ENCODE data around the gene ISL1.

ISL1 gene

DNA sequence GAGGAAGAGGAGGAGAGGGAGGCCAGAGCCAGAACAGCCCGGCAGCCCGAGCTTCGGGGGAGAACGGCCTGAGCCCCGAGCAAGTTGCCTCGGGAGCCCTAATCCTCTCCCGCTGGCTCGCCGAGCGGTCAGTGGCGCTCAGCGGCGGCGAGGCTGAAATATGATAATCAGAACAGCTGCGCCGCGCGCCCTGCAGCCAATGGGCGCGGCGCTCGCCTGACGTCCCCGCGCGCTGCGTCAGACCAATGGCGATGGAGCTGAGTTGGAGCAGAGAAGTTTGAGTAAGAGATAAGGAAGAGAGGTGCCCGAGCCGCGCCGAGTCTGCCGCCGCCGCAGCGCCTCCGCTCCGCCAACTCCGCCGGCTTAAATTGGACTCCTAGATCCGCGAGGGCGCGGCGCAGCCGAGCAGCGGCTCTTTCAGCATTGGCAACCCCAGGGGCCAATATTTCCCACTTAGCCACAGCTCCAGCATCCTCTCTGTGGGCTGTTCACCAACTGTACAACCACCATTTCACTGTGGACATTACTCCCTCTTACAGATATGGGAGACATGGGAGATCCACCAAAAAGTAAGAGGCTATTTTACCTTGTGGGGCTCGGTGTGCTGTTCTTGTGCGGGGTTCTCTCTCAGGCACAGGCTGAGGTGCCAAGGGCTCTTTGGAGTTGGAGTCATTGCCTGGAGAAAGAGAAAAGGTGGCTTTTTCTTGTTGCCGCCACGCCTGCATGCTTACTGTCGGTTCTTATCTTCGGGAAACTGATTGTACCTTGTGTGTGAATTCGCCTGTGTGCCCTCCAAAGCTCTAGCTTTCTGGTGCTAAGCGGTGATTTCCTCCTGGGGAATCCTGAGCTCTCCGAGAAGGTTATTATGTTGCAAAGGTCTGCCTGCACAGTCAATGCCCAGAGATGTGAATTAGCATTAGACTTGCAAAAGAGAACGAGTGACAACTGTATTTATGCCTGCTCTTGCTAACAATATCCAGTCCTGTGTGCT lies at the start of gene ISL1:
ISL1 (plus strand) TSS at position 318 of the 991 bp plus-strand sequence; CDS start at position 542, 224 bp downstream.
- DNase-seq (ENCODE audit: low spot score) = no peak

DNA sequence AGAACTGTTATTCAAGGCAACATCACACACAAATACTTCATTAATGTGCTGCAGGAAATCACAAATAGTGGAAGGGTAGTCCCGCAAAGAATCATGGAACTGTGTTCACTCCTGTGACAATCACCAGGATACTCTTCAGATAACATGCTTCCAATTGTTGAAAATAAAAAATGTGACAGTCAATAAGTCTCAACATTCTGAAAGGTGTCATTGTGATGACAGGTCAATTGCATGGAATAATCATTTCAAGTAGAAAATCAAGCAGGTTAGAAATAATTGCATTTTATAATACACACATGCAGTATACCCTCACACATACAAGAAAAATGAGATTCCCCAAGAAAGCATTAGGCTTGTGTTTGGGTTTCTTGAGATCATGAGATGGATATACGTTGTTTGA lies 46.4 kb upstream of the ISL1 start:
- no peak for DNase-seq (ENCODE audit: low spot score)

DNA sequence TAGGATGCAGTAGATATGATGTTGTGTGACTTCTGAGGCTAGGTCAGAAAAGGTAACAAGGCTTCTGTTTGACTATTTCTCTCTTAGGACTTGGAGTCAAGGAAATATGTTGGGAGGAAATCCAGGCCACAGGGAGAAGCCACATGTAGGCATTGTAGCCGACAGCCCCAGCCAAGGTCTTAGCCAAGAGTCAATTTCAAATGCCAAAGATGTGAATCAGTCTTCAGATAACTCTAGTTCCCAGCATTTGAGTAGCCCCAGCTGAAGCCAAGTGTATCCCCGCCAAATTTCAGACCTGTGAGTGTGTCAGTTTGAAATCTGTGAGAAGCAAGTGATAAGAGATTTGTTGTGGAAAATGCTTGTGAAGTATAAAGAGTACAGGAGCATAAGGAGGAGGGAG lies 38.1 kb upstream of the ISL1 start:
- DNase-seq (ENCODE audit: low spot score) = no peak

DNA sequence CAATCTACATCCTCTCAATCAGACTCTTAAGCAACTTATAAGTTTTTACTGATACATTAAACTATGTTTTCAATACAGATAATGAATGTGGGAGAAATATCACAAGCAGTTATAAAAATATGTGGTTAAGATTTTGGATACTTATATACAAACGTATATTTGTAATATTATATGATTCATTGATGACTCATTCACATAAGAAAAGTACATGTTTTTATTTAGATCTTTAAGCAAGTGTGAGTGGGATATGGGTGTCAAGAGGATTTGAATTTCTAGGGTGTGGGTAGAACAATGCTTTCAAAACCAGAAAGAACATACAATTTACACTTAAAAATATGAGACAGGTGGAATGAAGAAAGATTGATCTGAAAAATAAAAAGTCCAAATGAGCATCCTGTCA lies 36.1 kb upstream of the ISL1 start:
- no peak for DNase-seq (ENCODE audit: low spot score)

DNA sequence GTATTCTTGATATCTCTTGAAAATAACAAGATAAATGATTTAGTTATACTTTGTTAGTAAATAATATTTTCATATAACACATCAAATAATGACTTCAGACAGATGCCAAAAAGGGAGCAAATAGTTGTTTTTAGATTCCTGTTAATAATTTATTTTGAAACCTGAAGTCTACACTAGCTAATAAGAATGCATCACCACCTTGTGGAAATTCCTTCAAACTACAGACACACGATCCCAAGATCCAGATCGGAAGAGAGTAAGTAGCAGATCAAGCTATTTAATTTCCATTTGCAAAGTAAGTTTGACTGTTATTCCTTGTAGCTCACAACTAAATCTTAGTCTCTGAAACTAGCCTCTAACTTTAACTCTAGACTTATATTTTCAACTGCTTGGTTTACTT lies 35.5 kb upstream of the ISL1 start:
- no peak for DNase-seq (ENCODE audit: low spot score)

DNA sequence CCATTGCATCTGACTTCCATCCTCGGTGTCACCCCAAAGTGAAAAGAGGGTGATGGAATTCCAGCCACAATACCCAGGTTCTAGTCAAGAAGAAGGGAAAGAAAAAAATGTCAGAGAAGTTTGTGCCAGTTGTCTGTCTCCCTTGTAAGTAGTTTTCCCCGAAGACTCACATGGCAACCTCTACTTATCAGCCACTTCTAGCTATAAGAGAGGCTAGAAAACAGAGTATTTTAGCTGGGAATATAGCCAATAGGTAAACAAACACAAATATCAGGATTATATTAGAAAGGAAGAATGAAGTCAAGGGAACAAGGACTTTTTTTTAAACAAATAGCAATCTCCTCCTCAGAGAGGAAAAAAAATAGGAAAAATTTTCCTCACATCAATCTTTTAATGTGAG lies 12.2 kb upstream of the ISL1 start:
- DNase-seq (ENCODE audit: low spot score) = no peak

DNA sequence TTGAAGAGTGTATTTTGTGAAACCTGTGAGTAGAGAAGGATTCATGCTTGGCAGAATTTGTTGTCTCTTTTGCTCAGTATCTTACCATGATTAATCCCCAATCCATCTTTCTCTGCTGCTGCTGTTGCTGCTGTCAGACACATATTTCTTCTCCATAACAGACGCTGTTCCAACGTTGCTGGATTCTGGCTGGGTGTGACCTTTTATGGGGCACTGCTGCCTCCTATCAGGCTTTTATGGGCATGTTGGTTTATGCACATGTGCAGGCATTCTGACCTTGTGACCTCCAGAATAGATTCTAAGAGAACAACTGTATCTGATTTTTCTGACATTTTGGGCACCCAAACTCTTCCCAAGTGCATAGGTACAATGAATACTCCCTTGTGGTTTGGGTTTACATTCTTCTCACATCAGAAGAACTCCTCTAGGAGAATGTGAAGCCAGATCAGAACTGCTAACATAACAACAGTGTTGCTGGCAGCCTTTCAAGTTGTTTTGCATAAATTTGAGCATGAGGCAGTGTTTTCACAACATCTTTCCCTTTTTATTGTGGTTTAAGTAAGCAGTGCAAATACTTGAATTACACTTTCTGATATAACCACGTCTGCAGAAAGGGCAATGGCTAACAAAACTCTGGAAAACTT lies 9.2 kb upstream of the ISL1 start:
- DNase-seq (ENCODE audit: low spot score) = no peak

DNA sequence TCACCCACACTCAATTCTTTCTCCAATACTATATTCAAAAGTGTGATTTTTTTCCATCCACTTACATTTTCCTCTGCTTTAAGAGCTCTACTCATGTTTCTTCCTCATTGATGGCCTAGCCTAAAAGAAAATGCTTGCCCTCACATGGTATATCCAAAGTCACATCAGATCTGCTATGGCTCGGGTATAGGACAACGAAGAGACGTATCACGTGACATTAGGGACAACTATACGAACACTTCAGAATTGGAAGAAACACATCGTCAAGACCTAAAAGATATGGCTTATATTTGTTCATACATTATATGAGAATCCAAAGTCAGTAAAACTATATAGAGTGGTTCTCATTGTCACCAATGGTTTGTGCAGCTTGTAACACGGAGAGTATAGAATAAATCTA lies 8.2 kb upstream of the ISL1 start:
- no peak for DNase-seq (ENCODE audit: low spot score)

DNA sequence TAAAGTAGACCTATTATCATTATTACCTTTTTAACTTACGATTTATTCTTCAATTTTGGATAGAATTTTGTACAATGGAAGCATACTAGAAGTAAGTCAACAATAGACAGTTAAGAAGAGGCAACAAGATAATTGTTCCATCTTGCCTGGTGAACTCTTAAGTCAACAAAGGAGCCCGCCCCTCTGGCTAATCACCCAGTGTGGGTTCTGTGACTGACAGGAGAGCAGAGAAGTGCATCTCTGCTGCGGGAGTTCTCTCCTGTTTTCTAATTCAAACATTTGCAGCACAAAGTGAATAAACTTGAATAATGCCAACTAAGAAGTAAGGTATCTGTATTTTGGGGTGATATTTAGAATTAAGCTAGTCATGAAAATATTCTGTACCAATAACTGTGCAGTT lies 6.7 kb upstream of the ISL1 start:
- DNase-seq (ENCODE audit: low spot score) = no peak

DNA sequence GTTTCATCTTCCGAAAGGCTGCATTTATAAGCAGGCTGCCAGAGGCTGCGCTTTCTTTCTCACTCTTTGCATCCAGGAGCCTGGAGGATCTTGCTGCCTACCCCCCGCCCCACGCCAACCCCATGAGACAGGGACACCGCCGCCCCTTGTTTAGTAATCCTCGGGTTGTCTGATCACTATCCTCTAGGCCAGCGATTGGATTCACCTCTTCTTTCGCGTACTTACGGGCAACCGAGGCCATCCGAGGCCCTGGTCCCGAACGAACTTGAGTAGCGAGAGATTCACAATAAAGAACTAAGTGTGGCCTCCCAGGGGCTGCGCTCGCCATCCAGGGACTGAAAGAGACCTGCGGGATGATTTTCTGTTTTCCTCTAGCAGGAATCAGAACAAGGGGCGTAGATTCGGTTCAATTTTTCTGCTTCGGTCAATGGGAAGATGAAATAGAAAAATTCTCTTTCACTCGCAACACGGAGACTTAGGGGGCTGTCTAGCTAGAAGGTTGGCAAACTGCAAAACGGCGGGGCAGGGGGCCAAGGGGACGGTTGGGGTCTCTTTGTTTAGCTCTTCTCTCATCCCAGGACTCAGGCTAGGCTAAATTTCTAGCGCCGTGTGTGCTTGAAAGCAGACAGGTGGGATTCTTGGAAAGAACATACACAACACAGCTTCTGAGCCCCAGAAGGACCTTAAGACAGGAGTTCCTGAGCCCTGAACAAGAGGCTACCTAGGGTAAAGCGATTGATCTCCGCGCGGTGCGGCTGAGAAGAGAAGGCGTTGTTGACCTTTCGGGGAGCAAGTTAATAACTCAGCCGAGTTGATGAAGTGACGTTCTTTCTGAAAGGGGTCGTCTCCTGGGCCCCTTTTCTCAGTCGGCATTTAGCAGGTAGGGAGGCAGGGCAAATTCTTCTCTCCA lies 5.8 kb upstream of the ISL1 start:
- DNase-seq (ENCODE audit: low spot score) = no peak

DNA sequence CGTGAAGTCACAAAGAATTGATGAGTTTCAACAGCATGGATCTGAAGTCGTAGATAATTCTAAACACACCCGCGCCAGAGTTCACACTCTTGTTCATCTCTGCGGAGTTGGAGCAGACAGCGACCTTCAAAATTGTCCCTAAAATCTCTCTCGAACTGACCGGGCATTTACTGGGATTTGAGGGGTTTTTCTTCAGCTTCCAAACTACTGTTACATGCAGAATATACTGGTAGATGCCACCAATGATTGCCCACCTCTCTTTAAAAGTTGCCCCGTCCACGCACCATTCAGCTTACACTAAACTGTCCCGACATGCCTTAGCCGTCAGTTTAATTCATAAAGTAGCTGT lies 5.2 kb upstream of the ISL1 start:
- no peak for DNase-seq (ENCODE audit: low spot score)

DNA sequence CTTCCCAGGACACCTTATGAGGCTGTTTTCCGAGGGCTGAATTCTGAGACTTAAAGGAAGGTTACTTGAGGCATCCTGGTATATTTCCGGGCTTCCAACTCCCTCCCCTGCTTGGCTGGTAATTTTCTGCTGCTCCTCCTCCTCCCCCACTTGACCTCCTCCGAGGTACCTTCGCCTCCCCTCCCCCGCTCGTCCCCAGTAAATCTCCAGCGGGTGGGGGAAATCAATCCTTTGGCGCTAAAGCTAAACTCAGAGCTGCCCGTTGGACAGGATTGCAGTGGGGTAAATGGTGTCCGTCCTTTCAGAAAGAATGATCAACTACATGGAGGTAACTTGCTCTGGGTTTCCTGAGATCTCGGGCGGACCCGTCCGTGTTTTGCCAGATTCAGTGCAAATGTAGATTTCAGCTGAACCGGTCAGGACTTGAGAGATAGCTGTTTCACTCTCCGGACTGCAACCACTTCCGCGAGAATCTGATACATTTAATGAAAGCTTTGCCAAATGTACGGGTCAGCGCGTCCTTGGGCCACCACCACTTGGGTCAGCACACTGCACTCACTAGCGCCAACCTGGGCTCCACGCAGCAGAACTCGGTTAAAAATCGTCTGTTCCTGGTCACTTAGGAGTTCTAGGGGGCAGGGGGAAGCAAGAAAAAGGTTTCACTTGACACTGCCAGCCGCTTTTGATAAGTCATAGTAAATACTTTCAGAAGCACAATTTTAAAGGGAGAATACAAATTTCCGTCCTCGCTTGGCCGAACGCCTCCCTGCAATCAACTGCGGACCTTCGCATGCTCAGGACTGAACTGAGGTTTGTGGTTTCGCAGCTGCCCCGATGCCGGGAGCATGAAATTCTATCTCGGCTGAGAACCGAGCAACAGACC lies 4.6 kb upstream of the ISL1 start:
- DNase-seq (ENCODE audit: low spot score) = no peak

DNA sequence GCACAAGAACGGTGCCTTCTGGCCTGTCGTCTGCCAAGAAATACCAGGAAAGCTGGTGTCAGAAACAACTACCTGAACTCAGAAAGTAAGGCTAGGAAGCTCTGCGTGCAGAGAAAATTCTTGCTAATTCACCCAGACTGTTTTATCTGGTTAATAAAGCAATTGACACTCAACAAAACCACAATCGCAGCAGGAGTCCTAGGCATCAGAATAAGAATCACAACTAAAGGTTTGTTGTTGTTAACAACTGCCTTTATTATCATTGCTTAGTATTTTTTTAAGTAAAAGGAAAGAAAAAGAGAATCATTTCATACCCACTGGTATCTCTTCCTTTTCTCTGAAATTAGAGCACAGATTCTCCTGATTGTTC lies 3.9 kb upstream of the ISL1 start:
- no peak for DNase-seq (ENCODE audit: low spot score)

DNA sequence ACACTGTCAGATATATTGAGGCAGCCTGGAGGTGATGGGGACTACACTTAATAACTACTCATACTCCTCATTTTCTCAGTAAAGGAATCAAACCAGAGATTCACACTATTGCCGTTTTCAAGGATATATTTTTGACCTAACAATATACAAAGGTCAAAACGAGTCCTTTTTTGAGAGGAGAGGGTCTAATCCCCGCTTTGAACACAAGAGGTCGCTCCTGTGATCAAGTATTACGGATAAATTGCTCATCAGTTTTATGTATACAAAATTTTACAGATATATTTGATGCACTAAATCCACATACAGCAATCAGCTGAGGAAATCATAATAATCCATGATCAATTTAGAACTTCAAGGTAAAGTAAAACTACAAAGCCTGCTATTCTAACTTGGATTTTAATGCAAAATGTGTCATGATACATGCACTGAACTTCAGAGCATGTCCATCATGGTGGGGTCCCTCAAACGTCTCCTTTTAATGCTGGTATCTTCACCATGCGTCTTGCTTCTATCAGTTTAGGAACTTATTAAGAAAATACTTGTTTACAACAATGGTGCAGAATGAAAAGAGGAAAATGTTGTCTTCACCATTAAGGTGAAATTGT lies 2.5 kb upstream of the ISL1 start:
- DNase-seq (ENCODE audit: low spot score) = peak; percentile 65

DNA sequence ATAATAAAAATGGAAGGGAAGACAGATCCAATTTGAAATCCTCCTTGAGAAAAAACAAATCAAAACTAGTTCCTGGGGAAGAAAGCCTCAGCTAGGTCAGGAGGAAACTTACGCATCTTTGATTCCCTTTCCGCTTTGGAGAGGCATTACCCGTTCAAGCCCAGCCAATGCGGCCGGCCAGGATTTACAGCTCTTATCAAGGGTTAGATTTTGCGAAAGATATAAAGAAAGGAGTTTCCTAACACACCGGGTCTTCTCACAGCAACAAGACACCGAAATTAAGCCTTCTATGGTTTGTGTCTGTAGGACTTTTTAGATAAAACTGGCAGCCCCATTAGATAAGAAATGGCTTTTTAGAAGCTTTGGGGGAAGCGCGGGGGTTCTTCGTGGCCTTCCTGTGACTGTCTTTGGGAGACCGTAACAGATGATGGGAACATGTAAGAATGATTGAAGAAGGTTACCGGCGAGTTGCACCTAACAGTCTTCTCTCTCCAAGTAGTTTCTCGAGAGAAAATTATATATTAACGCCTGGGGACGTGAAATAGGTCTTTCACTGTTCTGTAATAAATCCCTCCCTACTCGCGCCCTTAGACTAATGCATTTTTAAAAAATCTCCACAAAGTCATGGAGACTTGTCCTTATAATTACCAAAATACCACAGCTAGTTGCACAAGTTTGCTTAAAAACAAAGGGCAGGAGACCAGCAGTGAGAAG lies 1.3 kb upstream of the ISL1 start:
- no peak for DNase-seq (ENCODE audit: low spot score)

DNA sequence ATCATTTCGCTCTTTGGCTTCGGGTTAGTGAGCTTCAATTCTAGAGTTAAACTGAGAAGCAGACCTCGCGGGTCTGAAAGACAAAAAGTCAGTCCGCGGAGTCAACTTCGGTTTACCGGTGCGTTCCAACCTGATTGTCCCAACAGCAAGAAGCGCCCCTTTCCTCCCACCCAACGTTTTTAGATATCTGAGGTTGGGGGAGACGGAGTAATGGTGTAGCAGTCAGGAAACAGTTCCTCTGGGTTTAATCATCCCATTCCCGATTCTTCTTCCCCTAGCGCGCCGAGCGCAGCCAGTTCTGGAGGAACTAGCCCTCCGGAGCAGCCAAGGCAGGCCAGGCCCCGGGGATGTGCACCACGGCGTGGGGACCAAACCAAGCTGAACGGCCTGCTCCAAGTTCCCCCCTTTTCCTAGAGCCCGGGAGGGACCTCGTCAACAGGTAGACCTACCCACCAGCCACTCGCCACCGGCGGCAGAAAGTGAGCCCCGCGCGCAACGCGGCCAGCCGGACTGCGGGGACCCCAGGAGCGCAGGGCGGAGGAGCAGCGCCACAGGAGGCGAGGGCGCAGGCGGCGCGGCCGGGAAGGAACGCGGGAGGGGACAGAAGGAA lies 622 bp upstream of the ISL1 start:
- DNase-seq (ENCODE audit: low spot score) = no peak

DNA sequence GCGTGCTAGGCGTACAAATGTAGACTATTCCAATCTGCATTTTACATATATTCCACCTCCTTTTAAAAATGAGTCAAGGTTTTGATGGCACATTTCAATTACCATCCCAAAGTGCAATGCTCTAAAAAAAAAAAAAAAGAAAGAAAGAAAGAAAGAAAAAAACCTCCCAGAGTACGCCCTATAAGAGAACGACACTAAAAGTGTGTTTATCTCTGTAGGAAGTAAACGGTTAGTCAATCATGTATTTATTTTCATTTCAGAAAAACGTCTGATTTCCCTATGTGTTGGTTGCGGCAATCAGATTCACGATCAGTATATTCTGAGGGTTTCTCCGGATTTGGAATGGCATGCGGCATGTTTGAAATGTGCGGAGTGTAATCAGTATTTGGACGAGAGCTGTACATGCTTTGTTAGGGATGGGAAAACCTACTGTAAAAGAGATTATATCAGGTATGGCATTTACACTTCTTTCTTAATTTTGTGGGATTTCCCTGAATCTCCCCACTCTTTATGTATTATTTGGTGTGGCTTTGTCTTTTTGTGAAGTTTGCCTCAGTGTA lies 1.1 kb downstream of the ISL1 start:
- DNase-seq (ENCODE audit: low spot score) = no peak

DNA sequence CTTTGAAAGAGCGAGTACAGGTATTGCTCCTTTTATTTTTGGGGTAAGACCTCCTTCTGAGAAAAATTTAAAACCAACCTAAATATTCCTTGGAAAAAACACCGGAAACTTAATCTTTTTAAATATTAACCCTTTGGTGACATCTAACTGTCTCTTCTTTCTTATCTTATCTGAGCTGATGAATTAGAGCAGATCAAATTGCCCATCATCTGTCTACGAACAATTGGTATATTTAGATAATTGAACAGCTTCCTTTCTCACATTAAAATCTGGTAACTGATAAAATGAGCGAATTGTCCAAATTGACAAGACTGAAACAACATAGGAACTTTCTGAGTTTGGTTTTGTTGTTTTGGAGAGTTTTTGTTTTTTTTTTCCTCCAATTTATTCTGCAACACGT lies 2.0 kb downstream of the ISL1 start:
- no peak for DNase-seq (ENCODE audit: low spot score)

Measured in NAMALWA (cell line).